Superior temporal gyrus (tissue), 1 donor: ENCODE results near the gene MED13L.

Source experiments
- DNase-seq: peaks from one replicate; pipeline ENCODE4 v3.0.0-alpha.2; 2016; ENCODE audit errors: extremely low spot score

The MED13L gene

DNA sequence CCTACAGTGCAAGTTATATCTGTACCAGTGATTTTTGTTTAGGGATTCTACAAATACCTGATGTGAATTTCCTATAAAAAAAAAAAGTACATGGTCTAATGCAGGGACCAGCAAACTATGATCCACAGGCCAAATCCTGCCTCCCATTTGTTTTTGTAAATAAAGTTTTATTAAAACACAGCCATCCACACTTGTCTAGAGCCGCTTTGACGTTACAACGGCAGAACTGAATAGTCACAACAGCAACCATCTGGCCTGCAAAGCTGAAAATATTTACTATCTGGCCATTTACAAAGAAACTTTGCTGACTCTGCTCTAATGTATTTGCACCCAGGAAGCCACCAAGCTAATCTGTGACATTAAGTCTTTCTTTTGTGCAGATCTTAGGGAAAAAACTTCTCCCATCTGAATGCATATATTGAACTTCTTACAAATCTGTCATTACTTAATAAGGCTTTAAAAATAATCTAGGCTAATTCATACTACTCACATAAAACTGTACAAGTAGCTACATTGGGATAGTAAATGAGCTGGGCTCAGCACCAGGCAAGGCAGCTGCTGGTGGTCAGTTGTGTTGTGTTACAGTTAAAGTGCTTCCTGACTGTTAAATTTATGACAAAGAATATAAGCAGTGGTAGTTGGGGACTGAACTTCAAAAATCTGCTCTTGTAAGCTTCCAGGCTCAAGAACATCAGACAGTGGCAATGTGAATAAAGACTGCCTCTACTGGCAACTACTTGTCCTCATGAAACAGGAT lies 303.3 kb downstream of the MED13L start:
- DNase-seq = no peak

DNA sequence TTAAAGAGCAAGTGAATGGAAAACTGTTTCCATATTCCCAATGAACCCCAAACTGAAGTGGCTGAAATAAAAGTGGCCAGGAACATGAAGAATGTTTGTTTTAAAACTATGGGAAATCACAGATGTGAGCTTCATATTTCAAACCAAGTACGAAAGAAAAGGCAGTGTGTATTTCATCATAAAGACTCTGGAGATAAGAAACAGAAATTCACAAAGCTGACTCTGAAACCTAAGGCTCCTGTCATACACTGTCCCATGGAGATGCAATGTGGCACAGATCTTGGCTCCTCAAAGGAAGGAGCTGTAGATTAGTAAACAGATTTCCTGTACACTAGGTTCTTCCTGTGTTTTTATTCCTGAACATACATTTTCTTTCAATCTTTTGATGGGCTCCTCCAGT lies 304.4 kb downstream of the MED13L start:
- DNase-seq = no peak

DNA sequence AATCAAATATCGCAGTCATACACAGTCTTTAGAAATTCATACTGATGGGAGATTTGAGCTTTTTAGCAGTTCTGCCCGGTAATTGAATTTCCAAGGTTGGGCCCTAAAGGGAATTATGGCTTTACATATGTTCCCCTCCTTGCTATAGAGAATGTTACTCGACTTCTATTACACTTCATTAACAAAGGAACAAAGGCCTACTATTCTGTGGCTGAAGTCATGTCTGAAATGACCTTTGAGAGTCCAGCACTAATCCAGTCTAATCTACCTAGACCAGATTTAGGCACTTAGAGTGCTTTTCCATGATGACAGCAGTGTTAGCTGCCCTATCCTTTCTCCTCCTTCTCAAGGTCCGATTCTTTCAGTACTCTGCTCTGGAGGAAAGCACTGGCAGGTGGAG lies 305.3 kb downstream of the MED13L start:
- DNase-seq = no peak

DNA sequence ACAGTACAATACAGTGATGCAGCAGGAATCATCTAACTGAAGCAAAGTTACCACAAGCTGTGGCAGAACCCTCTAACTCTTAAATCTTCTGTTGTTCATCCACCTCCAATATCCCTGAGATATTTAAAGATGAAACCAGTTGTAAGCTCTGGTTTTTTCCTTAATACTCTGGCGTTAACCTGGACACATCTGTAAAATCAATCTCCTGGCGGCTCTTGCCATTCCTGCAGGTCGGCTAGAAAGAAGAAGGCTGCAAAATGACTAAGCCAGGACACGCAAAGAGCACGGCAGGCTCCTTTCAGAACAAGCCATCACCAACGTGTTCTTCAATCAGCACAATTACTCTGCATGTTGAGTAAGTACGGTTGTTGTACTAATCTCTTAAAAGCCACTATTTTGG lies 309.3 kb downstream of the MED13L start:
- DNase-seq = no peak

DNA sequence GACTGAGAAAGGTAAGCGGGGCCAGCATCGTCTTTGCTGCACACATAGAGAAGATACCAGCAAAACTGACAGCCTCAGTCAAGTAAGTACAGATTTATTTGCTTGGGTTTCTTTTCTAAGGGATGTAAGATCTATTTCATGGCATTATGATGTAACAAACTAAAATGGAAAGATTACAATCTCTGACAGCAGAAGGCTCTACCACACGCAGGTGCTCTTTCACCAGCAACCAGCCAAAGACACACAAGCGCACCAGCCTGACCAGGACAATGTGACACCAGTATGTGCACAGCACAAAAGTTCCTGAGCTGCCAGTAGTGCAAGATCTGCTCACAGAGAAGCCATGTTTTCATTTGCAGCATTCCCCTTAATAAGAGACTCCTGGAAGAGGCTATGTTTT lies 311.1 kb downstream of the MED13L start:
- no peak for DNase-seq

DNA sequence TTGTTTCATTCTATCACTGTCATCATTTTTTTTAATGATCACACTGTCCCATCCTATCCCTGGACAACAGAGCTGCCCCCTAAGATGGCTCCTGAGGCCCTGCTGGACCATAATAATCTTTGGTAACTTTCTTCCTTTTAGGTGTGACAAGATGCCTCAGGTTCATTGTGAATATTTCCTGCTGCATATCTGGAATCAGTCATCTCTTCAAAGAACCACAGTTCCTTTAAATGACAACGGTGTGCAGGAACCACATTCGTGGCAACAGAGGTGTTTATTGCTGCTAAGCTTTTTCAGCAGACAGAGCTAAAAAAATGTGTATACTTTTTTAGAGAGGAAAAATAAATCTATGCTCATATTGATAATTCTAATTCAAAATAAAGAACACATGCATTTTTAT lies 312.9 kb downstream of the MED13L start:
- no peak for DNase-seq

DNA sequence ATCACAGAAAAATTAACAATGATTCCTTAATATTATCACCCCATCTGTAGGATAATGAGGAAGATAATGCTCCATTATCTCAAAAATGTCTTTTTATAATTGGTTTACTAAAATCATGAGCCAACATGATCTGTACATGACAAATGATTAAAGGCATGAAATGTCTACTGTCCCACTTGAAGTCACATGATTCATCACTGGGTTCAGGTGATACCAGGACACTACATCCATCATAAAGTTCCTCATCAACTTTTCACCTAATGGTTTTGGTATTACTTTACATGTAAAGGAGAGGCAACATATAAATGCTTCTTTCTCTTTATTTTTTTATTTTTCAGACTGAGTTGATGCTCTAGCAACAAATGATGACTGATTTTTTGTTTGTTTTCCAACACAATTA lies 313.3 kb downstream of the MED13L start:
- DNase-seq = no peak

DNA sequence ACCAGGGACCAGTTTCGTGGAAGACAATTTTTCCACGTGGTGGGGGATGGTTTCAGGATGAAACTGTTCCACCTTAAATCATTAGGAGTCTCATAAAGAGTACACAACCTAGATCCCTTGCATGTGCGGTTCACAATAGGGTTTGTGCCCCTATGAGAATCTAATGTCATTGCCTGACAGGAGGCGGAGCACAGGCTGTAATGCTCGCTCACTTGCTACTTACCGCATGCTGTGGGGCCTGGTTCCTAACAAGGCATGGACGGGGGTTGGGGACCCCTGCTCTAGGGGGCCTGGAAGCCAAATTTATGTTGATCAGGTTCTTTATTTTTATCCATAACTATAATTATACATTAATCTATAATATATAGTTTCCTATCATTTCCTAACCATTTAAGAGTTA lies 315.3 kb downstream of the MED13L start:
- DNase-seq = no peak

DNA sequence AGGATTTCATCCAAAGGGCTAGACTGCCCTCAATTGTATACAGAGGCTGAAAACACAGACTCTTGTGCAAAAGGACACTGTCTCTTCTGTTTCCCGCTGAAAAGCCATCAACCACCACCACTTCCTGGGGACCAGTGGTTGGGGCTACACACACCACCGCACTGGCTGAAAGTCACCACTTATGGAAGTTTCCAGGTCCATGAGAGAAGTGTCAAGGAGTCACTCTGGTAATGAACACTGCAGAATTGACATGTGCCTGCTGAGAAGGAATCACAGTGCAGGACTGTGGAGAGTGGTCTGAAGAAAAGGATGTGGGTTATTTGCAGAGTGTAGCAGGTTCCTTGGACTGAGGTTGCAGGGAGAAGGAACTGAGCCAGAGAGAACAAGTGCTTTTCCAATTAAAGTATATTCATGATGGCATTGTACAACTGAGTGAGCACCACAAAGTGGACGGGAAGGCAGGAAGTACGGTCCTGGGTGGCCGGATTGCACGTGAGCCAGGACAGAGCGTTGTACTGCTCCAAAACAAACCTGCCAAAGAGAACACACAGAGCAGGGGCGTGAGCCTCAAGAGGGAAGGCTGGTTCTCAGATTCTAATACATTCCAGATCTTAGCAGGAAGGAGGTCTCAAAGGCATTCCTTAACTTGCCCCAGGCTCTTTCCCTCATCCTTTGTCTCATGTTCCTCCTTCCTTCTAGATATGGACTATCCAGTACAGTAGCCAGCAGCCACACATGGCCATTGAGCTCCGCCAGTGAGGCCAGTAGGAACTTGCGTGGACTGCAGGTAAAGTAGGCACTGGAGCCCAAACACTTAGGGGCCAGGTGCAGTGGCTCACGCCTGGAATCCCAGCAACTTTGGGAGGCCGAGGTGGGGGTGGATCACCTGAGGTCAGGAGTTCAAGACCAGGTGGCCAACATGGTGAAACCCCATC lies 316.4 kb downstream of the MED13L start:
- no peak for DNase-seq

DNA sequence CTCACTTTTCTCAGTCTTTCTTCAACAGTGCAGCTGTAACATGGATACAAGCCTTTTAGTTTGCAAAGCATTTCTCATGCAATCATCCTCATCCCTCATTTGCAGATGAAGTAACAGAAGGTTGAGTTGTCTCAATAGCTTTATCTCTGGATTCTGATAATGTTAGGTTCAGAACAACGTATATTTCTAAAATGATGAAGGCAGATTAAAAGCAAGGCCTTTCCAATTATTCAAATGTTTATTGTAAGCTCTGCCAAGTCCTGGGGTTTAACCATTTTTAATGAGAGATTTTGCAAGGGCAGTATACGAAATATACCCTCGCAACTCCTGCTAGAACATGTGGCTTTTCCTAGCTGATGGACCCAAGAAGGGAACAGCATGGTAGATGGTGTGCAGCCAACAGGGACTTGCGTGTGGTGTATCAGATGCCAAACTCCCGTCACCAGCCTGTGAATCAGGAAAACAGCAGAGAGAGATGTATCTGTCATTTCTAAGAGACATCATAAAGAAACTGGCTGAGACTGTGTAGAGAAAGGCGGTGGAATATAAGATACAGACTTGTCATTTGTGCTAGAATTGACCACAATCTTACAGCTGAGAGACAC lies 319.7 kb downstream of the MED13L start:
- DNase-seq = no peak

DNA sequence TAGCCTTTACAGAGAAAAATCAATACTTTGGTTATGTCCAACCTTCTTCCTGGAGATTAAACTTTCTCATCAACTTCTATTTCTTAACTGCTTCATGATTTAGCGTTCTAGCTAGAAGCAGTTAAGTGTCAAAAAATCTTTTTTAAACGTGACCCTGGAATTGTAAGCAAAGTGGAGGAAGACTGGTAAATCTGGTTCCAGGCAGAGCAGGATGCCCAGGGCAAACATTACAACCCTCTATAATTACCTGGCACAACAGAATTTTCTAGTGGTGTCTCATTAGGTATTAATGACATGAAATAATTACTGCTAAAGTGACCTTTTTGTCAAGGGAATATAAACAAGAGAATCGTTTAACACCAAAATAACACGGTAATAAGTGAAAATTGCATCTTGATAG lies 320.8 kb downstream of the MED13L start:
- no peak for DNase-seq

DNA sequence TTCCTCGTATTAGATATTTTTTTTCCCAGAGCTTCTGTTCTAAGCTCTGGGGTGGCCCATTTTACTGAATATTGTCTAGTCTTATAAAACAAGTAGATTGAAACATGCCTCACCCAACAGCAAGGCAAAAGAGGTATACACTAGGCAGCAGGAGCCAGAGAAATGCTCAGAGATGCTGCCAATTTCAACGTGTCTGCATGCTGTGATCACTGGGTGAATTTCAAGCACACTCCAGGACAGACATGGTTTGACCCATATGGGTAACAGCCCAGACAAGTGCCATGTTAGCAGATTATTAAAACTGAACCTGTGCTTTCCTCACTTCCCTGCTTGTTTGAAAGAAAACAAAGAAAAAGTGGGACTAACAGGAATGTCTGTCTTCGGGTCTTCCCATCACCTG lies 321.3 kb downstream of the MED13L start:
- DNase-seq = no peak

DNA sequence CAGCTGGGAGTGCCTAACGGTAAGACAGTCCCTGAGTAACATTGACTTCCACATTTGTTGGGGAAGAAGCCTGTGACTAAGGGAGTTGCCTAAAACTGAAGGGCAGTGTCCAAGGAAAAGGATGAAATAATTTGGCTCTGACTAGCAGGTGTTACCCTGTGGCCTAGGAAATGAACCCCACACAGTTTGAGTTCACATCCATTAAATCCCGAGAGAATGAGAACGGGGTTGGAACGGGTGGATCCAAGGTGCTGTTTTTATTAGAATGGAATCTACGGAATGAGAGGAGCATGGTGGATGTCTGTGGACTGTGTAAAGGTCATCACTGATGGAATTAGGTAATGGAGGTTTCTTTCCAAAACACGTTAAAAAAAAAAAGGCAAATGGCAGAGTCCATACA lies 324.0 kb downstream of the MED13L start:
- DNase-seq = no peak

DNA sequence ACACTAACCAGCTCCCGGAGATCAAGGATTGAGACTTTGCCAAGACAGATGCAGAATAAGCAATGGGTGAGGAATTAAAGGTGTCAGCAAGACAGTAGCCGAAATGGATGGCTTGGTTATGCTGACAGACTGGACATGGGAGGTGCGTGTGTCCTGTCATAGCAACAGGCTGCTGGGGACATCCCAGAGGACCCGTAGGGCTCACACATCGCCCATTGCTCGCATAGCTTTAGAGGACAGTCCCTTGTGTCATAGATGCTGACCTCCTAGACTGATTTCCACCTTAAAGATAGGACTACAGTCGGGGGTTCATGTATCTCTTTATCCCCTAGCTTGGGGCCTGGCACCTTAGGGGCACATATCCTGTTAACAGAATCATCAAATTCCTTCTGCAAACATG lies 324.5 kb downstream of the MED13L start:
- DNase-seq = no peak

DNA sequence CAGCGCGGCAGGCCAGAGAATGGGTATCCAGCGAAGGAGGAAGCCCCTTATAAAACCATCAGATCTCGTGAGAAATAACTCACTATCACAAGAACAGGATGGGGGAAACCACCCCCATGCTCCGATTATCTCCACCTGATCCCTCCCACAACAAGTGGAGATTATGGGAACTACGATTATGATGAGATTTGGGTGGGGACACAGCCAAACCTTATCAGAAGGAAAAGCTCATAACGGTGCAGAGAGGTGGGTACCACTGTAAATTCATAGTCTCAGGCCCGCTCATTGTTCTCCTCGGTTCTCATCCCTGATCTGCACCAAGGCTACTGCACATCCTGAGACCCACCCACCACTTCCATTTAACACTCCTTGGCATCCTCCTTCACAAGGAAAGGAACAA lies 326.5 kb downstream of the MED13L start:
- no peak for DNase-seq

DNA sequence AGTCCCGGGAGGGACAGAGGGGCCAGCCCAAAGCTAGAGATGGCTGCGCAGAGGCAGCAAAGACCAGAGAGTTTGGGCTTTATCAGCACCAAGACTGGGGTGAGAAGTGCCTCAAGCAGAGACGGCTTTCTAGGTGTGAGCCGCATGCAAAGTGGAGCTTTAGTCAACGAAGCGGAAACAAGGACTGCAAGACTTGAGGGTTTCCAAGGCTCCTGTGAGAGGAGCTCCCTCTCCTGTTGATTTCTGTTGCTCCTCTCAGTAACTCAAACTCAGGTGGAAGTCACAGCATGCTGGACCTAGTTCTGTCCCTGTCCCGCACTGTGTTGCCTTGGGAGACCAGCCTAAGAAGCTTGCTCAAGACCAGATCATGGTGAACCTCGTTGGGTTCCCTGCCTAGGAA lies 327.8 kb downstream of the MED13L start:
- no peak for DNase-seq

DNA sequence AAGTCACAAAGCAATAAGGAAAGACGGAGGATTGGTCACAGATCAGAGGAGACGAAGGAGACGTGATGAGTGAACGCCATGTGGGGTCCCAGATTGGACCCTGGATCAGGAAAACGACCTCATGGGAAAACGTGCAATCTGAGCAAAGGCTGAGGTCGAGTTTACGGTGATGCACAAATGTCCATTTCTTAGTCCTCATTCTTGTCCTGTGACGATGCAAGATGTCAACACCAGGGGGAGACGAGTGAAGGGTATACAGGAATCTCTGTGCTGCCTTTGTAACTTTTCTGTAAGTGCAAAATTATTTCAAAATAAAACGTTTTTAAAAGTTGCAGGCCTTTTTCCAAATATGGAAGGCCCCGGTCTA lies 329.8 kb downstream of the MED13L start:
- no peak for DNase-seq

DNA sequence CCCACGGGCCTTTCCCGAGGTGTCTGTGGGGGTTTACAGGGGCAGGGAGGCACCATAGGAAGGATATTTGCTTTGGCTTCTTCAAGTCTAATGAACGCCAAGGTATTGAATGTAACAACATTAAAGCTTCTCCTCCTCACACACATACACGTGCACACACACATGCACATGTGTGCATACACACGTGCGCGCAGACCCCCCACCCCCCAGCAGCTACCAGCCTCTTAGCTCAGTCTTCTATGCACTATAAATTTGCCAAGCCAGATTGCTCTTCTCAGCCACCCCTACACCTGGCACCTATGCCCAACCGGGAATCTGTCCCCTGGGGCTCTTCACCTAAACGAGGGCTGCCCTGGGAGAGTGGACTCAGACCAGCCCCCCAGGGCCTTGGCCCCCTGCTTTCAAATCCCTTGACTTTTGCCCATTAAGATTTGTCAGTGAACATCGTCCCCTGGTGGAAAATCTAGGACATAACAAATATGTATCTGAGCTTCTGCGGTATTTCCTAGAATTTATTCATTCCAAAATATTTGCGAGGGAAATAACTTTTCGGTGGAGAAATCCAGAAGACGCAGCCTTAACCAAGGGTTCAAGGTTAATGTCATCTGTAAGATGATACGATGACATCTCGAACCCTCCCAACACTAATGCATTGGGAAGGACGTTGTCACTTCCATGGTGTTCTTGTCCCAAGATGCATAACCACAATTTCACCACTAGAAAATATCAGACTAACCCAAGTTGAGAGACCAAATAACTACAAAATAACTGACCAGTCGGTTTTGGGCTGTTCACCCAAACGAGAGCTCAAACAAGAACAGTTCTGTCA lies 330.4 kb downstream of the MED13L start:
- DNase-seq = no peak

DNA sequence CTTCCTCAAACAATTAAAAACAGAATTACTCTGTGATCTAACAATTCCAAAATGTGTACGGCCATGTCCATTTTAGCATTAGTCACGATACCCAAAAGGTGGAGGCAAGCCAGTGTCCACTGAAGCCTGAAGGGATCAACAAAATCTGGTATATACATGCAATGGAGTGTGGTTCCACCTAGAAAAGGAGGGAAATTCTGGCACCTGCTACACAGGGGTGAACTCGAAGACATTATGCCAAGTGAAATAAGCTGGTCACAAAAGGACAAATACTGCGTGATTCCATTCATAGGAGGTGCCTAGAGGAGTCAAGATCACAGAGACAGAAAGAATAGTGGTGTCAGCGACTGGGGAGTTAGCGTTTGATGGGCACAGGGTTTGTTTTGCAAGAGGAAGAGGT lies 331.4 kb downstream of the MED13L start:
- DNase-seq = no peak

DNA sequence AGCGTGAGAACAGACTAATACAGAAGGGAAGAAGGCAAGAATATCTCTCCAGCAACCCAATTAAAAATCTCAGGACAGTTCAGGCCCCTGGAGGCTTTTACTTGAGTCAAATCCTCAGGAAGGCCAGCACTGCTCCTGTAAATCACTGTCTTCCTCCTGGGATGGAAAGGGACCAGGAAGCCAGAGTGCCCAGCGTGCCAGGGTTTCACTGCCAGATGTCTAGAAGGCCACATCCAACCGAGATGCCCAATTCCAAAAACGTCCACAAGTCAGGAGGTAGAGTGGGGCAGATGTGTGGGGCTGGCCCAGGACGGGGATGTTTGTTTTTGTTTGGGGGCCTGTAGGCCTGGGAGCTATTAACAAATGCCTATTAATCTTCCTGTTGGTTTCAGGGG lies 332.0 kb downstream of the MED13L start:
- no peak for DNase-seq

DNA sequence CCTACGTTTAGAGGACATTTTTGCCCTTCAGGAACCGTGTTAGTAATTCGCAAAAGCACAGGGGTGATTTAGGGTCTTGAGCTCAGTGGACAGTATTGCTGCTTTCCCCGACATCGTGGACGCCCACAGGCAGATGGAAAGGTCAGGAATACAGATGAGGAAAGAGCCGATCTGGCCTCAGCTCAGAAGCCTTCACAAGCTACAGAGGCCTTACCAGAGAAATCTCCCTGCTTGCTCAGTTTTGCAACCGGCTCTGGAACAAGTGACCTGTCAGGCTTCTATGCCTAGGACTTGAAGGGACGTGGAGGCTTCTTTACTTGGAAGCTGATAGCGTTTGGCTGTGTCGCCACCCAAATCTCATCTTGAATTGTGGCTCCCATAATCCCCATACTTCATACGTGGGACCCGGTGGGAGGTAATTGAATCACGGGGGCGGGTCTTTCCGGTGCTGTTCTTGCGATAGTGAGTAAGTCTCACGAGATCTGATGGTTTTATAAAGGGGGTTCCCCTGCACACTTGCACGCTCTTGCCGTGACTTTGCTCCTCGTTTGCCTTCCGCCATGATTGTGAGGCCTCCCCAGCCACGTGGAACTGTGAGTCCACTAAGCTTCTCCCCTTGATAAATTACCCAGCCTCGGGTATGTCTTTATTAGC lies 332.5 kb downstream of the MED13L start:
- DNase-seq = no peak

DNA sequence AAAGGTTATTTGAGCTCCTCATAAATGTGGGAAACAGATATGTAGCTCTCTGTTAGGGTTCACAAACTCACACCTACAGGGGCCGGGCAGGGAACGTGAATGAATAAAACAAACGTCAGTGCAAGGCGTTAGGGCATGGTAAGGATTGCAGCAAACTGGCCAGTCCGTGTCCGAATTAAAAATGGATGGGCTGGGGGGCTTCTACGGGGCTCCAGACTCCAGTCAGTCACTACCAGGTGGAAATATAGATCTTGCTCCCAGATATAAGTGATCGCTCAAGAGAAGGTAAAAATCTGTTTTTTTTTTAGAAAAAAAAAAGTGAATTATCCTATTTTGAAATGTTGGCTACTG lies 333.1 kb downstream of the MED13L start:
- DNase-seq = no peak
